Posterior cingulate gyrus (tissue), 11 donors: ENCODE results near the gene CTNNBL1.
"Not testable (repeated sequence)": the region's sequence is repeated elsewhere in the genome, so short reads cannot be mapped to it uniquely, and the experiment has no call there.

ENCODE experiments used
- DNase-seq, 10 donors: peaks; one replicate each; pipeline versions ENCODE4 v3.0.0 to v3.0.0-alpha.2; 2020 to 2021; ENCODE audit warnings: mixed read lengths in 3 of 10
- intact Hi-C: fragments of 100-400 bp; cut with DNase I; formaldehyde crosslinking; loops from one replicate; pipeline ENCODE4 v1.15.1; 2023

The CTNNBL1 gene

GRCh38 chr20:37677969-37678861 lies 15.6 kb upstream of the CTNNBL1 start:
- intact Hi-C loops: no loop called here
- DNase-seq: no peak

- intact Hi-C loops: loop anchor here (10.0 kb wide), 1 partner anchor 405 kb away; no protein-coding TSS in a partner anchor
- not testable (repeated sequence) for DNase-seq
Observed at GRCh38 chr20:37679751-37680150, 14.1 kb upstream of the CTNNBL1 start.

- intact Hi-C loops: loop anchor here (10.0 kb wide), 1 partner anchor 406 kb away; no protein-coding TSS in a partner anchor
- no peak for DNase-seq
Observed at GRCh38 chr20:37680420-37680819, 13.4 kb upstream of the CTNNBL1 start.

GRCh38 chr20:37681384-37682112 lies 12.3 kb upstream of the CTNNBL1 start:
- intact Hi-C loops: loop anchor here (10.0 kb wide), 1 partner anchor 407 kb away; no protein-coding TSS in a partner anchor

GRCh38 chr20:37683146-37683545 lies 10.7 kb upstream of the CTNNBL1 start:
- not testable (repeated sequence) for DNase-seq
- intact Hi-C loops: loop anchor here (10.0 kb wide), 1 partner anchor 408 kb away; no protein-coding TSS in a partner anchor

More at GRCh38 chr20:37681384-37682112, 12.3 kb upstream of the CTNNBL1 start:
- no peak for DNase-seq

- intact Hi-C loops: loop anchor here (10.0 kb wide), 1 partner anchor 412 kb away; no protein-coding TSS in a partner anchor
- no peak for DNase-seq
Observed at GRCh38 chr20:37686762-37687477, 6.9 kb upstream of the CTNNBL1 start.

GRCh38 chr20:37687478-37687805 lies 6.4 kb upstream of the CTNNBL1 start:
- intact Hi-C loops: loop anchor here (10.0 kb wide), 1 partner anchor 413 kb away; no protein-coding TSS in a partner anchor
- no peak for DNase-seq

- DNase-seq: no peak
- intact Hi-C loops: loop anchor here (10.0 kb wide), 1 partner anchor 413 kb away; no protein-coding TSS in a partner anchor
Observed at GRCh38 chr20:37688093-37688492, 5.7 kb upstream of the CTNNBL1 start.

GRCh38 chr20:37690626-37691369 lies 3.0 kb upstream of the CTNNBL1 start:
- intact Hi-C loops: loop anchor here (5.0 kb wide), 1 partner anchor 513 kb away; the partner anchor contains the start of genes MROH8 and RPN2

GRCh38 chr20:37692459-37693166 lies 1.2 kb upstream of the CTNNBL1 start:
- DNase-seq: no peak
- intact Hi-C loops: loop anchor here (5.0 kb wide), 1 partner anchor 515 kb away; the partner anchor contains the start of genes MROH8 and RPN2

More at GRCh38 chr20:37690626-37691369, 3.0 kb upstream of the CTNNBL1 start:
- DNase-seq: no peak

GRCh38 chr20:37693242-37693634 lies 592 bp upstream of the CTNNBL1 start:
- intact Hi-C loops: loop anchor here (5.0 kb wide), 1 partner anchor 516 kb away; the partner anchor contains the start of genes MROH8 and RPN2
- DNase-seq: no peak

- intact Hi-C loops: no loop called here
- DNase-seq: no peak
Observed at GRCh38 chr20:37695684-37696342, 2.0 kb downstream of the CTNNBL1 start.

GRCh38 chr20:37697314-37697713 lies 3.5 kb downstream of the CTNNBL1 start:
- DNase-seq: no peak
- intact Hi-C loops: no loop called here

GRCh38 chr20:37699202-37699601 lies 5.4 kb downstream of the CTNNBL1 start:
- intact Hi-C loops: no loop called here
- no peak for DNase-seq

- no peak for DNase-seq
- intact Hi-C loops: no loop called here
Observed at GRCh38 chr20:37700301-37700700, 6.5 kb downstream of the CTNNBL1 start.

- intact Hi-C loops, DNase-seq: not testable (repeated sequence)
Observed at GRCh38 chr20:37701676-37702075, 7.8 kb downstream of the CTNNBL1 start.

- no peak for DNase-seq
- intact Hi-C loops: no loop called here
Observed at GRCh38 chr20:37702403-37703034, 8.7 kb downstream of the CTNNBL1 start.
